ENCODE data around the gene SPSB1.

The SPSB1 gene

DNA sequence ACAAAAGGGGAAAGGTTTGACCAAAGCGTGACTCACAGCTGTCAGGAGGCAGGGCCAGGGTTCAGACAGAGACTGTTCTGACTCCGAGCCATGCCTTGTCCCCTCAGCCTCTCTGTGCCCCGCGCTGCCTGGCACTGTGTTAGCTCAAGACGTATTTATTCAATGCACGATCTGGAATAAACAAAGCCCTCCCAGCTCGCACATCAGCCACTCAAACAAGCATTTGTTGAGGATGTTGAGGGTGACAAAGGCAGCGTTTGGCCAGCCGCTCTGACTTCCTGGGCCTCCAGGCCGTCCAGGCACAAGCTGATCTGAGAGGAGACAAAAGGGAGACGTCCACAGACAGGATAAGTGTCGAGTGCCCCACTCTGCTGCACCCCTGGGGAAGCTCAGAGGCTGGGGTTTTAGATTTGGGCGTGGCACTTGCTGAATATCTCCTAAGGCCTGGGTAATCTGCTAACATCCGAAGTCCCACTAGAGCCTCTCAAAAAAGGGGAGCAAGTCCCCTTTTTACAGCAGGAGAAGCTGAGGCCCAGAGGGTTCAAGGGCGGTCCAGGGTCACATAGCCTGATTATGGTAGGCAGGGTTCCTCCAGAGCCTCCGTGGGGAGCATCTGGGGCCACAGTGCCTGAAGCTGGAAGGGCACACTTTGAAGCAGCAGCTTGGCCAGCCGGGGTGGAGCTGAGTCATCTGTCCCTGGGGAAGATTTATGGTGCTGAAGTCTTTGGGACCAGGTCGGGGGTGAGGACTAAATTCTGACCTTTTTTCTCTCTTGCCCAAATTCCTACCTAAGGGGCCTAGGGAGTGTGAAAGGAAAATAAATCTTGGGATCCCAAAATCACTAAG lies 95.9 kb downstream of the SPSB1 start:
- no peak for DNase-seq (ENCODE audit: low read depth in 2 of 2)

DNA sequence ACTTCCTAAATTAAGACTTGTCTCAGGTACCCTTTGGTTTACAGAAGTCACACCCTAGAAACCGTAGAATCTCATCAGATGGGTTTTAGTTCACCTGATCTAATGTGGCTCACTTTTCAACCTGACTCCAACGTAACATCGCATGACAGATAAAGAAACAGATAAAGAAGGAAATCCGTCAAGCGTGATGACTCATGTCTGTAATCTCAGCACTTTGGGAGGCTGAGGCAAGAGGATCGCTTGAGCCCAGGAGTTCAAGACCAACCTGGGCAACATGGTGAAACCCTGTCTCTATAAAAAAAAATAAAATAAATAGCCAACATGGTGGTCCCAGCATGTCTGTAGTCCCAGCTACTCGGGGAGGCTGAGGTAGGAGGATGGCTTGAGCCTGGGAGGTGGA lies 97.3 kb downstream of the SPSB1 start:
- DNase-seq (ENCODE audit: low read depth in 2 of 2): no peak

DNA sequence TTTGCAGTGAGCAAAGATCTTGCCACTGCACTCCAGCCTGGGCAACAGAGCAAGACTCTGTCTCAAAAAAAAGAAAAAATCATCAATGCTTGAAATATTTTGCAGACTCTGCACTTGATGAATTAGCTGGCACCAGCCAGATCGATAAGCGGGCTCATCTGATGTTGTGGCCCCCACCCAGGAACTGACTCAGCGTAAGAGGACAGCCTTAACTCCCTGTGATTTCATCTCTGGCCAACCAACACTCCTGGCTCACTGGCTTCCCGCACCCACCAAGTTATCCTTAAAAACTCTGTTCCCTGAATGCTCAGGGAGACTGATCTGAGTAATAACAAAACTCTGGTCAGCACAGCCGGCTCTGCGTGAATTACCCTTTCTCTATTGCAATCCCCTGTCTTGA lies 98.9 kb downstream of the SPSB1 start:
- no peak for DNase-seq (ENCODE audit: low read depth in 2 of 2)

DNA sequence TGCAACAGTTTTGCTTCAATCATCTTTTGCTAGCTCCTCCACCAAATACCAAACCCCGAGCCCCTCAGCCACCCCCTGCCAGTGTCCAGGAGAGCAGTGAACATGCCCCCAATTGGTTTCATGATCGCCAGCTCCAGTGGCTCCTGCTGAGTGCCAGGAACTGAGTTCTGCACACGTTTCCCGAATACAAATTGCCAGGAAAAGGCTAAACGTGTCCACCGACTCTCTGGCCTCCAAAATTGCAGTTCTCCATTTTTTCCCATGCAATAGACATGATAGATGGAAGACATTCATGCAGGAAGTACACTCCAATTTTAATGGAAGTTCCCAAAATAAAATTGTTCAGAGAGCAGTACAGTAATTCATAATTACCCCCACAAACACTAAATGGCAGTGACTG lies 101.3 kb downstream of the SPSB1 start:
- DNase-seq (ENCODE audit: low read depth in 2 of 2): no peak

- DNase-seq (ENCODE audit: low read depth in 2 of 2): no peak
Observed at GRCh38 chr1:9395018-9395417, 102.3 kb downstream of the SPSB1 start.

DNA sequence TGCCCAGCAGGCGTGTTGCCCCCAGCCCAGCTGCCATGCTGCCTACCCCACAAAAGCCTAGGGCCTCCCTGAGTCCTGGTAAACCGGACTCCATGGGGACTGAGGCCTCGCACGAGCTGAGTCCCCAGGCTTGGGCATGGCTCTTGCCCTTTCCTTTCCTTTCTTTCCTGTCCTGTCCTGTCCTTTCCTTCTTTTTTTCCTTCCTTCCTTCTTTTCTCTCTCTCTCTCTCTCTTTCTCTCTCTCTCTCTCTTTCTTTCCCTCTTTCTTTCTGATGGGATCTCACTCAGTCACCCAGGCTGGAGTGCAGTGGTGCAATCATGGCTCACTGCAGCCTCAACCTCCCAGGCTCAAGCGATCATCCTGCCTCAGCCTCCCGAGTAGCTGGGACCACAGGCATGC lies 104.4 kb downstream of the SPSB1 start:
- no peak for DNase-seq (ENCODE audit: low read depth in 2 of 2)

GRCh38 chr1:9397997-9398526 lies 105.4 kb downstream of the SPSB1 start:
- no peak for DNase-seq (ENCODE audit: low read depth in 2 of 2)

- DNase-seq (ENCODE audit: low read depth in 2 of 2): no peak
Observed at GRCh38 chr1:9399510-9400424, 107.1 kb downstream of the SPSB1 start.

- no peak for DNase-seq (ENCODE audit: low read depth in 2 of 2)
Observed at GRCh38 chr1:9400425-9401079, 107.9 kb downstream of the SPSB1 start.

GRCh38 chr1:9401080-9401453 lies 108.4 kb downstream of the SPSB1 start:
- no peak for DNase-seq (ENCODE audit: low read depth in 2 of 2)

GRCh38 chr1:9402256-9402616 lies 109.5 kb downstream of the SPSB1 start:
- DNase-seq (ENCODE audit: low read depth in 2 of 2): no peak

GRCh38 chr1:9402717-9403225 lies 110.1 kb downstream of the SPSB1 start:
- DNase-seq (ENCODE audit: low read depth in 2 of 2): no peak

- no peak for DNase-seq (ENCODE audit: low read depth in 2 of 2)
Observed at GRCh38 chr1:9404117-9404914, 111.6 kb downstream of the SPSB1 start.

- DNase-seq (ENCODE audit: low read depth in 2 of 2): no peak
Observed at GRCh38 chr1:9406111-9406510, 113.4 kb downstream of the SPSB1 start.

DNA sequence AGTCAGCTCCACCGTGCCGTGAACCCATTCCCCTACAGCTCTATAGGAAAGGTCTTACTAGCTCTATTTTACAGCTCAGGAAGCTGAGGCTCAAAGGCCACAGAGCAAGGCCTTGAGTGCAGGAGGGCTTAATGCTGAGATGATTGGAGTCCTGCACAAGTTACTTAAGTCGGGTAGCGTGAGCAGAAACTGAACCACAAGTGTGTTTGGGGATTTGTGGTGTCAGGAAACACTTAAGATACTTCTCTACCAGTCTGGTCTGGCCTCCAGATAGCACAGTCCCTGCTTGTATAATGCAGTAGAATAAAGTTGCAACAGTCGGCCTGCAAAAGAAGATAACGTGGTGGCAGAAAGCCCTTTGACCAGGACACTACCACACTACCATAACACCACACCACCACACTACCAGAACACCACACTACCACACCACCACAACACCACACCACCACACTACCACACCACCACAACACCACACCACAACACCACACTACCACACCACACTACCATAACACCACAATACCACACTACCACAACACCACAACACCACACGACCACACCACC lies 118.1 kb downstream of the SPSB1 start:
- DNase-seq (ENCODE audit: low read depth in 2 of 2): no peak

DNA sequence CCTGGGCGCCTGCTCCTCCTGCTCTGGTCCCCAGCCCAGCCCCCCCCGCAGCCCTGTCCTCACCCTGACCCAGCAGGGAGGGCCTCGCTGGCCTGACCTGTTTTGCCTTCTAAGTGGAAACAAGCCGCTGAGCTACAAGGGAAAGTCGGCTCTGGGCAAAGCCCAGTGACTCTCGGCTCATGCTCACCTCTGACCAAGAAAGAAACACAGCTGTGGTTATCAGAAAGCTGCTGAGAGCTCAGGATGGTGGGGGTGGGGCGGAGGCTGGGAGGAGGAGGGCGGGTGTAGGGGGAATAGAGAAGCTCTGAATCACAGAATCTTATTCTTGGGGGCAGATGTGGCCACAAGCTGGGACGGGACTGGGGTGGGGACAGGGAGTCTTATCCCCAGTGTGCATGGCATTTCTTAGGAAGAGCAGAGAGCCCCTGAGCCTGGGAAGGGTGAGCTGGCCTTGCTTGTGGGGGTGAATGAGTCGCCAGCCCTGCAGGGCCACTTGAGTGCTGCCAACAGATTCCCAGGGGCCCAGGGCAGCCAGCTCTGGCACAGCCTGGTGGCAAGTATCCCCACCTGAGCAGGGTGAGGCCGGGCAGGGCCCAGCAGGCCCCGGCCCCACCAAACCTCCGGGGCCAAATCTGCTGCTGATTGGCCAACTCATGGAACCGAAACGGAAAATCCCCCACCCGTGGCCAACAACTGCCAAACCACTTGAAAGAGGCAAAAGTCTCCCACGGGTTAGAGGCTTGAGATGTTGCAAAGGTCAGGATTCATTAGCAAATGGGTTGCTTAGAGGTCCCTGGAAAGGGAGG lies 120.6 kb downstream of the SPSB1 start:
- DNase-seq (ENCODE audit: low read depth in 2 of 2): peak; percentile 67 to 77

DNA sequence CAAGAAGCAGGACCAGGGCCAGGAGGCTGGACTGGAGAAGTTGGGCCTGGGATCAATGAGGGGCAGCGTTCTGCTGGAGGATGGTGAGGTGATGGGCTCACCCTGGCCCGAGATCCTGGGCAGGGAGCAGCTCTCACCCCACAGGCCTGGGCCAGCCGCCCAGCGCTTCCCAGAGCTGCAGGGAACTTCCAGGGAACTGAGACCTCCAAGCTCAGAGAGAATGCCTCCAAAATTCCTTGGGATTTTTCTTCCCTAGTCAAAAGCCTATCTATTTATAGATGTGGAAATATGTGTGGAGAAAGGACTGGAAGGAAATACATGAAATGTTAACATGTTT lies 121.2 kb downstream of the SPSB1 start:
- DNase-seq (ENCODE audit: low read depth in 2 of 2): no peak

- DNase-seq (ENCODE audit: low read depth in 2 of 2): no peak
Observed at GRCh38 chr1:9416506-9416905, 123.8 kb downstream of the SPSB1 start.

- DNase-seq (ENCODE audit: low read depth in 2 of 2): no peak
Observed at GRCh38 chr1:9416918-9417500, 124.3 kb downstream of the SPSB1 start.

DNA sequence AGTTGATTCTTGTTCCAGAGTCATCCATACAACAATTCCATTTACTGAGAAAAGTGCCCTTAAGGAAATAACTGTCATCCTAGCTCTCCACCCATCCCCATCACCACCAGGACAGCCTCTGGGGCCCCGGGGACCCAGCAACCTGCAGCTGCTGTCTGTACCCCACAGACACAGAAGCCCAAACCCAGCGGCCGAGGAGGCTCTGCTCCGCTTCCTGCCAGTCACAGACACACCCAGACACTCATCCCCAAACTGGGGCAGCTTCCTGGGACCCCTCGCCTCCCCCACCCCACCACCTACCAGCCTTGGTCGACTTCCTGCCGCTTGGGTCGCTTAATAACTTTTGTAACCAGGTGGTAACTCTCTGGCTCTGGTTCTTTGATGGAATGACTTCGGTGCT lies 125.0 kb downstream of the SPSB1 start:
- DNase-seq (ENCODE audit: low read depth in 2 of 2): no peak
